GM18520 (cell line): ENCODE results near the gene GATB.

Experiments used
- ATAC-seq: cut with Tn5 transposase; IDR thresholded peaks from one replicate; pipeline ENCODE4 v1.9.1; 2021; ENCODE audit not compliant: unreplicated experiment

GATB gene, protein sequence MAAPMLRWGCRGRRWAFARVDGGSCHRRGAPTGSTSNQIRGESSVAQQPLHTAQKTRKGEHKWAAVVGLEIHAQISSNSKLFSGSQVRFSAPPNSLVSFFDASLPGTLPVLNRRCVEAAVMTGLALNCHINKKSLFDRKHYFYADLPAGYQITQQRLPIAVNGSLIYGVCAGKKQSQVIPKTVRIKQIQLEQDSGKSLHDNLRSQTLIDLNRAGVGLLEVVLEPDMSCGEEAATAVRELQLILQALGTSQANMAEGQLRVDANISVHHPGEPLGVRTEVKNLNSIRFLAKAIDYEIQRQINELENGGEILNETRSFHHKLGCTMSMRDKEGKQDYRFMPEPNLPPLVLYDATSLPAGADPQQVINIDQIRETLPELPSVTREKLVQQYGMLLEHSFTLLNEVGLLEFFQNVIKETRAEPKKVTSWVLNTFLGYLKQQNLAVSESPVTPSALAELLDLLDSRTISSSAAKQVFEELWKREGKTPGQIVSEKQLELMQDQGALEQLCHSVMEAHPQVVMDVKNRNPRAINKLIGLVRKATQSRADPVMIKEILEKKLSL

GRCh38 chr4:151760712-151761661 lies at the start of gene GATB:
Gene GATB, minus strand, starts transcription at chr4:151761007. Its CDS starts 25 bp downstream, at chr4:151760982.
- peak; percentile 99 for ATAC-seq

DNA sequence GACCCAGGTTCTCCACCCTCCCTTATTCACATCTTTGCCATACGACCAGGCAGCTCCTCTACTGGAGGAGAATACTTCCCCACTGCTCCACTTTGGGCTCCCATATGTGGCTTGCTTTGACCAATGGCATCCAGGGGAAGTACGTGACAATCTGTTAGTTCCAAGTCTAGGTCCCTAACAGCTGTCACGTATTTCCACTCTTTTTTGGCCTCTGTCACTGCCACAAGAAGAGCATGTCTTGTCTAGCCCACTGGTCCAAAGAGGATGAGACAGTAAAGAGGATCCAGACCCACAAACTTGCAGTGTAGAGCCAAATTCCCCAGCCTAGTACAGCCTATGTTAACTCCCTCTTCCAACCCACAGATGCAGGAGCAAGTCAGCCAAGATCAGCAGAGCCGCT lies 49.7 kb upstream of the GATB start:
- ATAC-seq: no peak

- ATAC-seq: no peak
Observed at GRCh38 chr4:151809716-151810115, 48.9 kb upstream of the GATB start.

DNA sequence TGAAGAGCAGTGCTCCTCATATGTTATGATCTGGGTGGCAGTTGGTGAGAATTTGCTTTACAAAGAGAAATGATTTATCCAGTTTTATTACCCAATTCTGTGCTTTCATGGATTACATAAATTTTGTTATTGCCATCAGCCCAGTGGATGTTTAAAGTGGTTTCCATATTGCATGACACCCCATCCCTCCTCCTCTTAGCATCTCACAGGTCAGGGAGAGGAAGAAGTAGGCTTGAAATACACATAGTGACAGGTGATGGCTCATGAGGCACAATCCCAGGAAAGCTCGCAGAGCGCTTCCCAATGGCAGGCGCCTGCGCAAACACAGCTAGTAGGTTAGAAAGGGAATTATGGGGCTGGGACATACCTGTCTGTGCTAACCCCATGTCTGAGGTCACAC lies 47.7 kb upstream of the GATB start:
- no peak for ATAC-seq

DNA sequence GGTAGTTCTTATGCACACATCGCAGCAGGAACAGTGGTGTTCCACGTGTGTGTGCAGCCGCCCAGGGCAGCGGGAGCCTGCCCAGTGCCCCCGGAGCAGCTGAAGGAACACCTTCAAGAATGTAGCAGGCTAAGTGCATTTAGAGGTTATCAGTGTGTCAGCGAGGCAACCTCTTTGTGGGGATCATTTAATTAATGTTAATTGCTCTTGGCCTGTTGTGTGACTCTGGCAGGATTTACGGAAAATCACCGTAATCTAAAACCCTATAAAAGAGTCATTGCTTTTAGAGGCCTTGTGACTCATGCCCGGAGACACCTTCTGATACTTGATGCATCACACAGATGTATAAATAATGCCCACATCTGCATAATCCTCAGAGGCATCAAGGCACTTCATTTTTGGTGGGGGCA lies 47.3 kb upstream of the GATB start:
- ATAC-seq: no peak

- ATAC-seq: no peak
Observed at GRCh38 chr4:151807220-151807619, 46.4 kb upstream of the GATB start.

DNA sequence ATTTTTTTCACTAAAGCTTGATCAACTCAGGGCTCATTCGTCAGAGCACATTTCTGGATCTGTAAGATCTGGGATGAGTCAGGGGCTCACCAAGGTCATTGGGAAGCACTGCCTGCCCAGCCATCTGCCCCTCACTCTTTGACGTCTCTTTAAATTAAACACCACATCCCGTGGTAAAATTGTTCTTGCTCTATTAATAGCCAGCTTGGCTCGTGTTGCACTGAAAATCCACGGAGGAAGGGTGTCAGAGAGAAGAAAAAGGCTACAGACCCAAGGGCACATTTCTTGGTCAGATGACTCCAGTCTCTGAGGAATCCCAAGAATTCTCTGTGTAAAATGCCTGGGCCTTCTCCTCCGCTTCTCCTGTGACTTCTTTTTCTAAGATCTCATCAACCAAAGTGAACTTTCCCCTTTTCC lies 45.7 kb upstream of the GATB start:
- ATAC-seq: no peak

DNA sequence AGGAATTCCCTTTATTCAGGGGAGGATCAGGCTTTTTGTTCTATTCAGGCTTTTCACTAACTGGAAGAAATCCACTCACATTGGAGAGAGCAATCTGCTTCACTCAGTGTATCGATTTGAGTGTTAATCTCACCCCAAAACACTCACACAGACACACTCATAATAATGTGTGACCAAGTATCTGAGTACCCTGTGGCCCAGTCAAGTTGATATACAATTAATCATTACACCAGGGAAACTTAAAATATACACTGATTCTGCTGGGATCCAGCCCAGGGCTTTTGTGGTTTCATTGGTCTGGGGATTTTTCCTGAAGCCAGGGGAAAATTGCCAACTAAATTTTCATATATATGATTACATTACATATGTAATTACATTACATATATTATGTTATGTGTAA lies 44.0 kb upstream of the GATB start:
- no peak for ATAC-seq

DNA sequence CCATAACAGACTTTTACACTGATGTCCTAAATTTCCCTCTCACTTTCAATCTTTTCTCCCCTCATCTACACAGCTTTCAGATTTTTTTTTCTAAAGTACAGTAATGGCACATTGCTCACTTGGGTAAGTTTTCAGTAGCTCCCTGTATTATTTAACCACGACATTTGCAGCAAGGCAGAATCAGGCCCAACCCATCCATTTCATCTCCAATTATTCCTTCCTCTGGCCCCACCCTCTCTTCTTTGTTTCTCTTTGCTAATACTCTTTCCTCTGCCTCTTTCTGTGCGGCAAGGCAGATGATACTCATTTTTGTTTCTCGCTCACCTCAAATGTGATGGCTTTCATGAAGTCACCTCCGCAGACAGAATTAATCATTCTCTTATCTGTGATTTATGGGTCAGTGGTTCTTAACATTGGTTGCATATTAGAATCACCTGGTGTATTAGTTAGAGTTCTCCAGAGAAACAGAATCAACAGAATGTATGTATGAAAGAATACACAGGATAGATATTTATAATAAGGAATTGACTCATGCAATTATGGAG lies 43.4 kb upstream of the GATB start:
- no peak for ATAC-seq

DNA sequence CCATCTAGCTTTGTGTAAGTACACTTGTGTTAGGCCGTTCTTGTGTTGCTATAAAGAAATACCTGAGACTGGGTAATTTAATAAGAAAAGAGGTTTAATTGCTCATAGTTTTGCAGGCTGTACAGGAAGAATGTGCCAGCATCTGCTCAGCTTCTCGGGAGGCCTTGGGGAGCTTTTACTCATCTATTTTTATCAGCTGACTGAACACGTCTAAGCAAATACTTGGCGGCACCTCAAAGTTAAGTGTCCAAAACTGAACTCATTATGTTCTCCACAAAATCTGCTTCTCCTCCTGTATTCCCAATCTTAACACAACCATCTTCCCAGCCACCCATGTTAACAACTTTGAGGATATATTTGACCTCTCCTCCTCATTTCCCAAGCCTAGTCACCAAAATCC lies 42.4 kb upstream of the GATB start:
- no peak for ATAC-seq

GRCh38 chr4:151801547-151802516 lies 41.0 kb upstream of the GATB start:
- no peak for ATAC-seq

- ATAC-seq: peak; percentile 28
Observed at GRCh38 chr4:151799417-151800012, 38.7 kb upstream of the GATB start.

- peak; percentile 74 for ATAC-seq
Observed at GRCh38 chr4:151798678-151799416, 38.0 kb upstream of the GATB start.

DNA sequence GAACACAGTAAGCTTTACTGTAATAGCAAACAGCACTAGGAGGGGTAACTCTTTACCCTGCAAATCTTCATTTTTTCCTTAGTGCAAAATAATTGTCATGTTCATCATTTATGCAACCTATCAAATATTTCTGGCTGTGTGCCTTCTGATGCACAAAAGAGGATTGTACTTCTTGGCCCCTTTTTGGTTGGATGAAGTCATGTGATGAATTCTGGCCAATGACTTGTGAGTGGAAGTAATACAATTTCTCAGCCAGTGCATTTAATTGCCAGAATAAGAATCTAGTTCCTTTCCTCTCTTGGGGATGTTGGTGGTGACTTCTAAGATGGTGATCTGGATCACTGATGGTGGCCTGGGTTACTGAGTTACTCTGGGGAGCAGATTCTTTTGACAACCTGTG lies 37.0 kb upstream of the GATB start:
- no peak for ATAC-seq

DNA sequence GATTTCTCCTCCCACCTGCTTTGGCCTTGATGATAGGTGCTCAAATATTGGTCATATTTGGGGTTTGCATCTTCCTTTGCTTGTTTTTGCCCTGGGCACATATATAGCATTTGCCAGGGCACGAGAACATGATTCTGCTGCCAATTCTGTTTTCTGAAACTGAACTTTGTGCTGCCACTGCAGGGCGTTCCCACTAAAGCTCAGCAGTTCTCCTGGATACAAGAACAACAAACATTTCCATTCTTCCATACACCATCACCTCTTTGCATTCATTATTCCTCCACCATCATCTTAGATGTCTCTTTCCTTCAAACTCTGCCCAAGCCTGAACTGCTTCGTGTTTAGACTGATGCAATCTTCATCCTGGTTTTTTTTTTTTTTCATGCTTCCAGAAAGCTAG lies 36.3 kb upstream of the GATB start:
- no peak for ATAC-seq

- ATAC-seq: no peak
Observed at GRCh38 chr4:151796106-151796505, 35.3 kb upstream of the GATB start.

- ATAC-seq: no peak
Observed at GRCh38 chr4:151792995-151793394, 32.2 kb upstream of the GATB start.

DNA sequence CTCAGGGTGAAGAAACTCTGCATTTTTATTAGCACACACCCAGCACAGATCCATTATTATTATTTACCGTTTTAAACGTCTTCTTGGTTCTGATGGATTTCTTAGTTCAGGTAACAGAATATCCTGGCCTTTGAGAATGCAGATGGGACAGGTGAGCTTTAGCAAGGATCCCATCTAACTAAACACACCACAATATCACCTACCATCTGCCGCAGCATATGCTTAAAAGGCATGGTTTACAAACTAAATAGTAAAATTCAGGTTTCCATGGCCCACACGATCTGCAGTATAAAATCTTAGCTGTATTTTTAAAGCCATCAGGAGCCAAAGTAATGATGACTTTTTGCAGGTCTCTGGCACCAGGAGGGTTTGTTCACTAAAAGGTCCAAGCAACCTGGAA lies 31.7 kb upstream of the GATB start:
- ATAC-seq: no peak

DNA sequence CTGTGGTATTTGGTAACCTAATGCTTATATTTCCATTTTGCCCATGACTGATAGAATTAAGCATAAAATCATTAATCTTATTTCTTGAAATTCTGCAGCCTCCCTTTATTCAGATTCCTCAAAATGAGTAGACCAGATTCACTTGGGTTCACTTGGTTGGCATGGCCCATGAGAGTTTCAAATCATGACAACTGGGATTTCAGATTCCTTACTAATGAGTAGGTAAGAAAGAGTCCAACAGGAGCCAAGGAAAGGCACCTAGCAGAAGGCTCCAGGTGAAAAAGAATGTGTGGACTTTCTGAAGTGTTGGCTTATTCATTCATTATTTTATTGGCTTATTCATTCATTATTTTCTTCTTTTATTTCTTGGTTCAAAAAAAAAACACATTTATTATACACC lies 27.2 kb upstream of the GATB start:
- ATAC-seq: no peak
